Suprapubic skin (tissue), 3 donors: ENCODE data around the gene CACUL1.

ENCODE experiments used
- POLR2AphosphoS5 ChIP-seq, 3 donors: sonication (generic); formaldehyde crosslinking; IDR thresholded peaks; one replicate each; pipeline ENCODE4 v1.6.1; 2017; ENCODE audit warnings: antibody characterized with exemption in 3 of 3
- TF ChIP-seq, protein P1 (sequence below), 2 donors: fragments of 200-600 bp in 1 of 2; fragments of 450-650 bp in 1 of 2; sonication (generic) in 1 of 2; IDR thresholded peaks; one replicate each; pipeline ENCODE4 v1.5.1; 2016 to 2019; ENCODE audit warnings: antibody characterized with exemption in 2 of 2, mild to moderate bottlenecking in 1 of 2, moderate library complexity in 1 of 2

GRCh38 chr10:118763202-118763988 lies 8.6 kb upstream of the CACUL1 start:
- TF ChIP-seq POLR2AphosphoS5 (IDR thresholded peaks at IDR 0.05) = no peak
- TF ChIP-seq, protein P1, sequence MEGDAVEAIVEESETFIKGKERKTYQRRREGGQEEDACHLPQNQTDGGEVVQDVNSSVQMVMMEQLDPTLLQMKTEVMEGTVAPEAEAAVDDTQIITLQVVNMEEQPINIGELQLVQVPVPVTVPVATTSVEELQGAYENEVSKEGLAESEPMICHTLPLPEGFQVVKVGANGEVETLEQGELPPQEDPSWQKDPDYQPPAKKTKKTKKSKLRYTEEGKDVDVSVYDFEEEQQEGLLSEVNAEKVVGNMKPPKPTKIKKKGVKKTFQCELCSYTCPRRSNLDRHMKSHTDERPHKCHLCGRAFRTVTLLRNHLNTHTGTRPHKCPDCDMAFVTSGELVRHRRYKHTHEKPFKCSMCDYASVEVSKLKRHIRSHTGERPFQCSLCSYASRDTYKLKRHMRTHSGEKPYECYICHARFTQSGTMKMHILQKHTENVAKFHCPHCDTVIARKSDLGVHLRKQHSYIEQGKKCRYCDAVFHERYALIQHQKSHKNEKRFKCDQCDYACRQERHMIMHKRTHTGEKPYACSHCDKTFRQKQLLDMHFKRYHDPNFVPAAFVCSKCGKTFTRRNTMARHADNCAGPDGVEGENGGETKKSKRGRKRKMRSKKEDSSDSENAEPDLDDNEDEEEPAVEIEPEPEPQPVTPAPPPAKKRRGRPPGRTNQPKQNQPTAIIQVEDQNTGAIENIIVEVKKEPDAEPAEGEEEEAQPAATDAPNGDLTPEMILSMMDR (IDR thresholded peaks at IDR 0.05) = no peak
